ENCODE results near the gene FOSL1.

FOSL1 gene

GRCh38 chr11:65882120-65883057 is 17.8 kb downstream of the FOSL1 start:
- DNase-seq, result no peak

- no peak for DNase-seq
Measured at GRCh38 chr11:65880844-65881421, 19.3 kb downstream of the FOSL1 start.

GRCh38 chr11:65880027-65880426 is 20.2 kb downstream of the FOSL1 start:
- no peak for DNase-seq

GRCh38 chr11:65879617-65880016 is 20.6 kb downstream of the FOSL1 start, which contains the start of gene CTSW:
Gene CTSW, plus strand, starts transcription at chr11:65879837. Its CDS starts 18 bp downstream, at chr11:65879855.
- DNase-seq, result no peak

GRCh38 chr11:65873318-65874156 is 26.7 kb downstream of the FOSL1 start:
- DNase-seq, result peak; percentile 95

- DNase-seq, result peak; percentile 81
Measured at GRCh38 chr11:65872586-65873317, 27.4 kb downstream of the FOSL1 start, which contains the start of gene EFEMP2. Gene EFEMP2, minus strand, starts transcription at chr11:65872800. Its CDS starts 446 bp downstream, at chr11:65872354.

- DNase-seq, result no peak
Measured at GRCh38 chr11:65871811-65872548, 28.2 kb downstream of the FOSL1 start.

GRCh38 chr11:65870706-65871681 is 29.2 kb downstream of the FOSL1 start:
- DNase-seq, result peak; percentile 51

- DNase-seq, result no peak
Measured at GRCh38 chr11:65870307-65870658, 29.9 kb downstream of the FOSL1 start.

- DNase-seq, result no peak
Measured at GRCh38 chr11:65869643-65870306, 30.4 kb downstream of the FOSL1 start.

- DNase-seq, result no peak
Measured at GRCh38 chr11:65868907-65869306, 31.3 kb downstream of the FOSL1 start.

- DNase-seq, result no peak
Measured at GRCh38 chr11:65868076-65868667, 32.0 kb downstream of the FOSL1 start.

GRCh38 chr11:65867284-65868071 is 32.7 kb downstream of the FOSL1 start:
- DNase-seq, result no peak

GRCh38 chr11:65866509-65867283 is 33.5 kb downstream of the FOSL1 start:
- DNase-seq, result no peak

GRCh38 chr11:65865550-65866172 is 34.5 kb downstream of the FOSL1 start:
- DNase-seq, result no peak

- DNase-seq, result no peak
Measured at GRCh38 chr11:65864706-65865471, 35.3 kb downstream of the FOSL1 start.

All from fibroblast of skin of scalp (primary cell).